Fibroblast of villous mesenchyme (primary cell): ENCODE results near the gene MUTYH. TPM values are rescaled to one million over a fixed set of nuclear protein-coding genes. Genes with fewer than 3 reads are reported as not detected.

Source experiments
- DNase-seq: peaks from one replicate; pipeline ENCODE4 v3.0.0-alpha.2; 2010; ENCODE audit warnings: low read depth
- H3K4me3 ChIP-seq: 2 replicates; pipeline ENCODE4 v1.5.1; 2011; ENCODE audit warnings: low read depth, mild to moderate bottlenecking, low read length
- total RNA-seq: library from RNA; depleted of rRNA; stranded (reverse); fragments of >200 nt; gene quantifications from 2 replicates; pipeline ENCODE4 v1.2.3, GENCODE V29; 2012
- TF ChIP-seq, protein P1 (sequence below): IDR thresholded peaks from 2 replicates; pipeline ENCODE4 v1.5.1; 2012; ENCODE audit warnings: low read depth, mild to moderate bottlenecking, low read length; ENCODE audit not compliant: insufficient read depth

The MUTYH gene
- total RNA-seq, 1 donor = 15.1 TPM

GRCh38 chr1:45365051-45365450 is 24.8 kb upstream of the MUTYH start:
- DNase-seq = no peak
- H3K4me3 ChIP-seq = no peak overlapping the region
- TF ChIP-seq, protein P1, sequence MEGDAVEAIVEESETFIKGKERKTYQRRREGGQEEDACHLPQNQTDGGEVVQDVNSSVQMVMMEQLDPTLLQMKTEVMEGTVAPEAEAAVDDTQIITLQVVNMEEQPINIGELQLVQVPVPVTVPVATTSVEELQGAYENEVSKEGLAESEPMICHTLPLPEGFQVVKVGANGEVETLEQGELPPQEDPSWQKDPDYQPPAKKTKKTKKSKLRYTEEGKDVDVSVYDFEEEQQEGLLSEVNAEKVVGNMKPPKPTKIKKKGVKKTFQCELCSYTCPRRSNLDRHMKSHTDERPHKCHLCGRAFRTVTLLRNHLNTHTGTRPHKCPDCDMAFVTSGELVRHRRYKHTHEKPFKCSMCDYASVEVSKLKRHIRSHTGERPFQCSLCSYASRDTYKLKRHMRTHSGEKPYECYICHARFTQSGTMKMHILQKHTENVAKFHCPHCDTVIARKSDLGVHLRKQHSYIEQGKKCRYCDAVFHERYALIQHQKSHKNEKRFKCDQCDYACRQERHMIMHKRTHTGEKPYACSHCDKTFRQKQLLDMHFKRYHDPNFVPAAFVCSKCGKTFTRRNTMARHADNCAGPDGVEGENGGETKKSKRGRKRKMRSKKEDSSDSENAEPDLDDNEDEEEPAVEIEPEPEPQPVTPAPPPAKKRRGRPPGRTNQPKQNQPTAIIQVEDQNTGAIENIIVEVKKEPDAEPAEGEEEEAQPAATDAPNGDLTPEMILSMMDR = no peak

DNA sequence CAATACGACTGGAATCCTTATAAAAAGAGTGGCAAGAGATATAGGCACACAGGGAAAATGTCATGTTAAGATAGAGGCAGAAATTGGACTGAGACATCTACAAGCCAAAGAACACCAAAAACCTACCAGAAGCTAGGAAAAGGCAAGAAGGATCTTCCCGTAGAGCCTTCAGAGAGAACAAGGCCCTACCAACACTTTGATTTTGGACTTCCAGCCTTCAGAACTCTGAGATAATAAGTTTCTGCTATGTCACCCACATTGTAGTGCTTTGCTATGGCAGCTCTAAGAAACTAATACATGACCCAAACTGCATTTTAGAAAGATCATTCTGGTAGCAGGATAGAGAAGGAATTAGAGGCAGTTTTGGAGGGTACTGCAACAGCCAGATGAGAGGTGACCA is 24.1 kb upstream of the MUTYH start:
- TF ChIP-seq, protein P1 = no peak
- no peak for DNase-seq
- no peak overlapping the region for H3K4me3 ChIP-seq

- H3K4me3 ChIP-seq = peak overlapping the region; percentile 23
These were observed 20.7 kb upstream of the MUTYH start for GRCh38 chr1:45360981-45361380.

DNA sequence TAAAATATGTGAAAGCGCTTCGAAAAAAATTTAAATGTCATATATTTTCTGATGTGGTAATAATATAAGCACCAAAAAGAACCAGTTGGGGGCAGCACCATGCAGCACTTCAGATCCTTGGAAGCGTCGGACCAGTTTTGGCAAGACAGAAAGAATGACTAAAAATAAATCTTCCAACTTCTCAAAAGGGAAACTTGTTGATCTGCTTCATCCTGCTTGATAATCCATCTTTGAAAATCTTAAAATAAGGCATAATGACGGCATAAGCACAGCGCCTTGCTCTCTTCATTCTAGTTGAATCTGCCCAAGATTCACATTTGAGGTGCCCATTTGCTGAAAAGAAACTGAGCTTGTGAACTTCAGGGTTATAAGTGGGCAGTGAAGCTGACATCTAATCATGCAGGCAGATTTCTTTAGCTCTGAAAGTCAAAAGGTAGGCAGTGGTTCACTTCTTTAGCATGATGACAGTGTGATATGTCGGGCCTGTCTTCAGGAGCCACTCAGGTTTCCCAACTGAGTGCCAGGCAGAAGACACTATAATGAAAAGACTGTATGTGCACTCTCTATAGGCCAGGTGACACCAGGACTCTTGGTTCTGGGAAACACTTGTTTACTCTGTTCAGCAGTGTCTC is 19.8 kb upstream of the MUTYH start:
- TF ChIP-seq, protein P1 = peak; percentile 66
- peak; percentile 80 for DNase-seq
- H3K4me3 ChIP-seq = no peak overlapping the region

More at GRCh38 chr1:45360981-45361380, 20.7 kb upstream of the MUTYH start:
- DNase-seq = peak; percentile 93

DNA sequence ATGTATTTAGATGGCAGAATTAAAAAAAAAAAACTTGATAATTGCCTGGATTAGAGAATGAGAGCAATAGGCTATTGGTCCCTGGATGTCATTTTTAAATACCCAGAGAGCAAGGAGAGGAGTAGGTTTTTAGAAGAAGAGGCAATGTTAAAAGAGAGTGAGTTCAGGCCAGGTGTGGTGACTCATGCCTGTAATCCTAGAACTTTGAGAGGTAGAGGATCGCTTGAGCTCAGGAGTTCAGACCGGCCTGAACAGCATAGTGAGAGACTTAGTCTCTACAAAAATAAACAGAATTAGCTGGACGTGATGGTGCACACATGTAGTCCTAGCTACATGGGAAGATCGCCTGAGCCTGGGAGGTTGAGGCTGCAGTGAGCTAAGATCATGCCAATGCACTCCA is 15.9 kb upstream of the MUTYH start:
- no peak overlapping the region for H3K4me3 ChIP-seq
- TF ChIP-seq, protein P1 = no peak
- no peak for DNase-seq

DNA sequence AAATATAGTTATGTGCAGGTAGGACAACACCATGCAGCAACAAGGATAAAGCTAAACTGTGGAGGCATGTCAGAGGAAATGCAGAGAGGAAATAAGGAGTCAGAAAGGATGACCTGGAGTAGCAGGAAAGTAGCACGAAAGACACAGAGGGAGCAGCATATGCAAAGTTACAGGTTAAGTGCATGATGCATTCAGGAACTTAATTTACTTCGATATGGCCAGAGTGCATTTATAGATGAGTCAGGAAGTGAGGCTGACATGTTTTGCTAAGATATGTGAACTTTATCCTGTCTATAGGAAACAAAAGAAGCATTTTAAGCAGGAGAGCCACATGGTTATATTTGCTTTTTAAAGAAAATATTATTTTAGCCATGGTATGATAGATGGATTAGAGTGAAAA is 15.4 kb upstream of the MUTYH start:
- TF ChIP-seq, protein P1 = no peak
- no peak for DNase-seq
- no peak overlapping the region for H3K4me3 ChIP-seq

GRCh38 chr1:45354838-45355237 is 14.6 kb upstream of the MUTYH start:
- H3K4me3 ChIP-seq = no peak overlapping the region
- DNase-seq = no peak
- TF ChIP-seq, protein P1 = no peak
